PC-3 (cell line): ENCODE data around the gene GRHL3.

Experiments used
- EZH2 ChIP-seq: fragments of 300-600 bp; sonication (generic); IDR thresholded peaks from one replicate; pipeline ENCODE4 v1.6.1; 2017; ENCODE audit warnings: antibody characterized with exemption, mild to moderate bottlenecking, low read length; ENCODE audit not compliant: unreplicated experiment
- EZH2phosphoT487 ChIP-seq: fragments of 300-600 bp; sonication (generic); IDR thresholded peaks from 2 replicates; pipeline ENCODE4 v1.6.1; 2018; ENCODE audit warnings: mild to moderate bottlenecking, antibody characterized with exemption, low read length, borderline replicate concordance
- TF ChIP-seq, protein P1 (sequence below): fragments of 300-600 bp; sonication (generic); conservative IDR thresholded peaks from 2 replicates; pipeline ENCODE4 v1.5.1; 2017; ENCODE audit warnings: antibody characterized with exemption, low read depth, mild to moderate bottlenecking, low read length

DNA sequence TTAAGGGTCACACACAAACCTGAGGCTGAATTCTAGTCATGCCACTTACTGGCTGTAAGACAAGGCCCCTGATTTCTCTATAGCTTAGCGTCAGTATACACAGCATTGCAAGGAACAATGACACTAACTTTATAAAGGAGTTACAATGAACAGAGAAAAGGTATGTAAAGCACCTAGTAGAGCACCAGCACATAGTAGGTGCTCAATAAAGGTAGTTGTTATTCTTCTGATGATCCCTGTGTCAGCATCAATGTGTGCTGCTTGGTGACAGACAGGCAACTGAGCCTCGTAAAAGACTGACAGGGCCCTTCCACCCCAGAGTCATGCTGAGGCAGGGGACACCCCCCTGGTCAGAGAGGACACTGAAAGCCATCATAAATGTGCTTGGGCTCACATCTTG lies 43.2 kb downstream of the GRHL3 start:
- TF ChIP-seq, protein P1, sequence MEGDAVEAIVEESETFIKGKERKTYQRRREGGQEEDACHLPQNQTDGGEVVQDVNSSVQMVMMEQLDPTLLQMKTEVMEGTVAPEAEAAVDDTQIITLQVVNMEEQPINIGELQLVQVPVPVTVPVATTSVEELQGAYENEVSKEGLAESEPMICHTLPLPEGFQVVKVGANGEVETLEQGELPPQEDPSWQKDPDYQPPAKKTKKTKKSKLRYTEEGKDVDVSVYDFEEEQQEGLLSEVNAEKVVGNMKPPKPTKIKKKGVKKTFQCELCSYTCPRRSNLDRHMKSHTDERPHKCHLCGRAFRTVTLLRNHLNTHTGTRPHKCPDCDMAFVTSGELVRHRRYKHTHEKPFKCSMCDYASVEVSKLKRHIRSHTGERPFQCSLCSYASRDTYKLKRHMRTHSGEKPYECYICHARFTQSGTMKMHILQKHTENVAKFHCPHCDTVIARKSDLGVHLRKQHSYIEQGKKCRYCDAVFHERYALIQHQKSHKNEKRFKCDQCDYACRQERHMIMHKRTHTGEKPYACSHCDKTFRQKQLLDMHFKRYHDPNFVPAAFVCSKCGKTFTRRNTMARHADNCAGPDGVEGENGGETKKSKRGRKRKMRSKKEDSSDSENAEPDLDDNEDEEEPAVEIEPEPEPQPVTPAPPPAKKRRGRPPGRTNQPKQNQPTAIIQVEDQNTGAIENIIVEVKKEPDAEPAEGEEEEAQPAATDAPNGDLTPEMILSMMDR = no peak
- TF ChIP-seq EZH2 (no peak), EZH2phosphoT487 (no peak)
